Subcutaneous adipose tissue (tissue), 4 donors: Measurements from ENCODE around the gene FBXL22. TPM values are rescaled to one million over a fixed set of nuclear protein-coding genes. Genes with fewer than 3 reads are reported as not detected.

Source experiments
- CTCF ChIP-seq: fragments of 450-650 bp; IDR thresholded peaks from one replicate; pipeline ENCODE4 v1.5.1; 2016; ENCODE audit warnings: low read depth, mild to moderate bottlenecking, control low read depth, antibody characterized with exemption, moderate library complexity
- total RNA-seq, 4 donors: library from RNA; depleted of rRNA; stranded (reverse); fragments of >200 nt; gene quantifications; one replicate each; pipeline ENCODE4 v1.1.0, GENCODE V29; 2016

Gene FBXL22
- total RNA-seq, 4 donors from 2014 or later: 0.22 to 1.7 TPM; not detected in 2

- TF ChIP-seq CTCF: no peak
Measured at GRCh38 chr15:63636518-63637061, 39.4 kb downstream of the FBXL22 start.

- no peak for TF ChIP-seq CTCF
Measured at GRCh38 chr15:63638839-63639238, 41.7 kb downstream of the FBXL22 start.

- no peak for TF ChIP-seq CTCF
Measured at GRCh38 chr15:63640146-63640545, 43.0 kb downstream of the FBXL22 start.

Other genes starting within 250 kb of the FBXL22 start
- gene CA12, start 215.5 kb upstream of the FBXL22 start, total RNA-seq: 10 to 100 TPM in 1 of 4 donors, 1 to 10 TPM in 3; 1.5 to 16.3 (median 3.7) TPM
- 10 to 100 TPM; 74.0 to 90.9 (median 75.5) TPM for gene USP3, start 92.8 kb upstream of the FBXL22 start, total RNA-seq
- gene HERC1, start 236.6 kb downstream of the FBXL22 start, total RNA-seq: 100 to 1,000 TPM; 103 to 158 (median 135) TPM